ENCODE results near the gene GHRHR.
A peak's percentile ranks its signal among the peaks of the same experiment; 100 is the strongest.

GHRHR gene

GRCh38 chr7:30969604-30969970, 5.8 kb downstream of the GHRHR start:
- DNase-seq = no peak

GRCh38 chr7:30970074-30970473, 6.3 kb downstream of the GHRHR start:
- DNase-seq = no peak

- peak; percentile 19 for DNase-seq
Observed at GRCh38 chr7:30970594-30971094, 6.9 kb downstream of the GHRHR start.

GRCh38 chr7:30971440-30971839, 7.7 kb downstream of the GHRHR start:
- no peak for DNase-seq

- DNase-seq = no peak
Observed at GRCh38 chr7:30971840-30972563, 8.2 kb downstream of the GHRHR start.

- DNase-seq = no peak
Observed at GRCh38 chr7:30973292-30973691, 9.5 kb downstream of the GHRHR start.

GRCh38 chr7:30973791-30974604, 10.2 kb downstream of the GHRHR start:
- DNase-seq = no peak

GRCh38 chr7:30974605-30975255, 11.0 kb downstream of the GHRHR start:
- DNase-seq = no peak

- DNase-seq = no peak
Observed at GRCh38 chr7:30975256-30975899, 11.6 kb downstream of the GHRHR start.

- no peak for DNase-seq
Observed at GRCh38 chr7:30976381-30976780, 12.6 kb downstream of the GHRHR start.

GRCh38 chr7:30977222-30977621, 13.5 kb downstream of the GHRHR start:
- no peak for DNase-seq

- peak; percentile 36 for DNase-seq
Observed at GRCh38 chr7:30977896-30978564, 14.3 kb downstream of the GHRHR start.

- DNase-seq = no peak
Observed at GRCh38 chr7:30979027-30979426, 15.3 kb downstream of the GHRHR start.

GRCh38 chr7:30980194-30980593, 16.4 kb downstream of the GHRHR start:
- no peak for DNase-seq

GRCh38 chr7:30980751-30981150, 17.0 kb downstream of the GHRHR start:
- no peak for DNase-seq

- peak; percentile 56 for DNase-seq
Observed at GRCh38 chr7:30983042-30983913, 19.5 kb downstream of the GHRHR start.

GRCh38 chr7:30983914-30984247, 20.1 kb downstream of the GHRHR start:
- no peak for DNase-seq

GRCh38 chr7:30984359-30985107, 20.8 kb downstream of the GHRHR start:
- DNase-seq = peak; percentile 3

- DNase-seq = no peak
Observed at GRCh38 chr7:30985756-30986155, 22.0 kb downstream of the GHRHR start.

GRCh38 chr7:30986331-30986730, 22.6 kb downstream of the GHRHR start:
- DNase-seq = no peak

GRCh38 chr7:30986738-30987137, 23.0 kb downstream of the GHRHR start:
- no peak for DNase-seq

All from NCI-H2171 (cell line).